SK-N-MC (cell line): ENCODE data around the gene ZNF200.

Experiments used
- DNase-seq: peaks from one replicate; pipeline ENCODE4 v3.0.0-alpha.2; 2011; ENCODE audit warnings: low read depth, low spot score
- H3K27ac ChIP-seq: fragments of 200-600 bp; sonication (generic); 2 replicates; pipeline ENCODE4 v1.5.1; 2016; ENCODE audit warnings: mixed run types
- H3K36me3 ChIP-seq: fragments of 200-600 bp; sonication (generic); 2 replicates; pipeline ENCODE4 v1.6.1; 2017; ENCODE audit warnings: antibody characterized with exemption, low read length, mixed read lengths; ENCODE audit not compliant: insufficient read depth
- H3K4me3 ChIP-seq: fragments of 200-600 bp; sonication (generic); 2 replicates; pipeline ENCODE4 v1.5.1; 2016
- H3K9ac ChIP-seq: fragments of 200-600 bp; sonication (generic); 2 replicates; pipeline ENCODE4 v1.8.0; 2017; ENCODE audit warnings: mixed run types, mixed read lengths; ENCODE audit not compliant: insufficient read length
- H3K9me3 ChIP-seq: fragments of 200-600 bp; sonication (generic); 2 replicates; pipeline ENCODE4 v1.6.1; 2017; ENCODE audit warnings: low read depth, mild to moderate bottlenecking, antibody characterized with exemption, low read length, moderate library complexity, mixed read lengths
- EZH2 ChIP-seq: fragments of 200-600 bp; sonication (generic); IDR thresholded peaks from one replicate; pipeline ENCODE4 v1.6.1; 2017; ENCODE audit warnings: antibody characterized with exemption
- FOXP2 ChIP-seq: optimal IDR thresholded peaks from 2 replicates; pipeline ENCODE3; 2011; ENCODE audit warnings: mild to moderate bottlenecking, moderate library complexity; ENCODE audit not compliant: insufficient read depth; ENCODE audit errors: extremely low read length, control extremely low read depth
- POLR2AphosphoS5 ChIP-seq: IDR thresholded peaks from 2 replicates; pipeline ENCODE4 v1.6.1; 2012; ENCODE audit warnings: mild to moderate bottlenecking, low read depth, low read length, borderline replicate concordance

The ZNF200 gene

GRCh38 chr16:3234857-3235561 lies at the start of gene ZNF200:
TSS of gene ZNF200 (minus strand) at chr16:3235158. CDS start at chr16:3233755, 1,403 bp downstream.
- peaks cover 39% of the 10 kb centered on the region for H3K36me3 ChIP-seq
- H3K4me3 ChIP-seq, result peak within 1 kb of the TSS; percentile 100
- peak; percentile 61 for DNase-seq
- peak within 1 kb of the TSS; percentile 96 for H3K27ac ChIP-seq
- no peak for TF ChIP-seq EZH2
- no peak for TF ChIP-seq FOXP2
- TF ChIP-seq POLR2AphosphoS5, result peak; percentile 91
- peak within 1 kb of the TSS; percentile 97 for H3K9ac ChIP-seq
- H3K9me3 ChIP-seq, result peaks cover 5% of the 10 kb centered on the region; the same call in 1 of the 2 replicates

GRCh38 chr16:3283543-3284447 lies 48.8 kb upstream of the ZNF200 start:
- Histone ChIP-seq H3K36me3 (peaks cover 38% of the 10 kb centered on the region), H3K27ac (peak overlapping the region; percentile 99), H3K9ac (peak overlapping the region; percentile 98), H3K9me3 (peaks cover 14% of the 10 kb centered on the region), H3K4me3 (peak overlapping the region; percentile 99)
- TF ChIP-seq EZH2 (no peak), POLR2AphosphoS5 (no peak), FOXP2 (no peak)
- DNase-seq, result no peak

GRCh38 chr16:3282730-3283542 lies 48.0 kb upstream of the ZNF200 start, which contains the start of gene ZNF263:
TSS of gene ZNF263 (plus strand) at chr16:3283491. CDS start at chr16:3283819, 328 bp downstream.
- Histone ChIP-seq H3K9me3 (peaks cover 12% of the 10 kb centered on the region), H3K36me3 (peaks cover 30% of the 10 kb centered on the region), H3K9ac (peak within 1 kb of the TSS; percentile 98), H3K27ac (peak within 1 kb of the TSS; percentile 99), H3K4me3 (peak within 1 kb of the TSS; percentile 99)
- TF ChIP-seq EZH2 (no peak), POLR2AphosphoS5 (peak; percentile 71), FOXP2 (peak; percentile 37)
- peak; percentile 84 for DNase-seq

- Histone ChIP-seq H3K4me3 (peak overlapping the region; percentile 99), H3K27ac (peak overlapping the region; percentile 99), H3K9ac (peak overlapping the region; percentile 98), H3K9me3 (peaks cover 12% of the 10 kb centered on the region), H3K36me3 (peaks cover 24% of the 10 kb centered on the region)
- DNase-seq, result no peak
- TF ChIP-seq FOXP2, result no peak
- TF ChIP-seq POLR2AphosphoS5, result no peak
- no peak for TF ChIP-seq EZH2
Measured at GRCh38 chr16:3282103-3282729, 47.3 kb upstream of the ZNF200 start.

GRCh38 chr16:3281222-3281820 lies 46.4 kb upstream of the ZNF200 start:
- no peak overlapping the region for H3K9ac ChIP-seq
- no peak overlapping the region for H3K27ac ChIP-seq
- DNase-seq, result no peak
- peaks cover 5% of the 10 kb centered on the region; the same call in 1 of the 2 replicates for H3K9me3 ChIP-seq
- H3K36me3 ChIP-seq, result peaks cover 15% of the 10 kb centered on the region
- TF ChIP-seq EZH2 (no peak), POLR2AphosphoS5 (no peak), FOXP2 (no peak)
- no peak overlapping the region for H3K4me3 ChIP-seq

GRCh38 chr16:3276679-3277078 lies 41.7 kb upstream of the ZNF200 start:
- no peak for TF ChIP-seq FOXP2
- TF ChIP-seq EZH2, result no peak
- TF ChIP-seq POLR2AphosphoS5, result no peak
- H3K27ac ChIP-seq, result no peak overlapping the region
- no peak overlapping the region for H3K4me3 ChIP-seq
- no peaks in the 10 kb centered on the region for H3K36me3 ChIP-seq
- H3K9me3 ChIP-seq, result no peaks in the 10 kb centered on the region
- H3K9ac ChIP-seq, result no peak overlapping the region
- no peak for DNase-seq

- TF ChIP-seq EZH2 (no peak), POLR2AphosphoS5 (no peak), FOXP2 (no peak)
- Histone ChIP-seq H3K27ac (no peak overlapping the region), H3K9ac (no peak overlapping the region), H3K9me3 (no peaks in the 10 kb centered on the region), H3K4me3 (no peak overlapping the region), H3K36me3 (no peaks in the 10 kb centered on the region)
- DNase-seq, result no peak
Measured at GRCh38 chr16:3274947-3275346, 40.0 kb upstream of the ZNF200 start.
